Measurements from ENCODE around the gene NLRP12.
"Not testable (repeated sequence)": the region's sequence is repeated elsewhere in the genome, so short reads cannot be mapped to it uniquely, and the experiment has no call there.

NLRP12 gene

GRCh38 chr19:53771144-53771543, 53.0 kb downstream of the NLRP12 start:
- Histone ChIP-seq H3K4me2 (ENCODE audit: low read length) (no peak overlapping the region), H4K20me1 (ENCODE audit: insufficient read depth, low read length) (no peaks in the 10 kb centered on the region), H3K9ac (ENCODE audit: low read length) (no peak overlapping the region), H3K27ac (ENCODE audit: low read length) (no peak overlapping the region), H3K4me3 (ENCODE audit: low read length) (no peak overlapping the region), H3K79me2 (ENCODE audit: low read length) (no peaks in the 10 kb centered on the region), H3K27me3 (ENCODE audit: low read depth, low read length) (no peaks in the 10 kb centered on the region), H2AFZ (ENCODE audit: low read depth, low read length) (no peak overlapping the region), H3K4me1 (ENCODE audit: low read length) (no peaks in the 10 kb centered on the region), H3K9me3 (ENCODE audit: insufficient read depth, low read length) (0 out of 2 replicates have a peak, but pooled peaks cover 4% of the 10 kb centered on the region), H3K36me3 (replicated peaks; ENCODE audit: low read depth, low read length) (no peaks in the 10 kb centered on the region)
- no peak for TF ChIP-seq EZH2phosphoT487 (IDR thresholded peaks at IDR 0.05; ENCODE audit: low read depth)
- TF ChIP-seq, protein P1, sequence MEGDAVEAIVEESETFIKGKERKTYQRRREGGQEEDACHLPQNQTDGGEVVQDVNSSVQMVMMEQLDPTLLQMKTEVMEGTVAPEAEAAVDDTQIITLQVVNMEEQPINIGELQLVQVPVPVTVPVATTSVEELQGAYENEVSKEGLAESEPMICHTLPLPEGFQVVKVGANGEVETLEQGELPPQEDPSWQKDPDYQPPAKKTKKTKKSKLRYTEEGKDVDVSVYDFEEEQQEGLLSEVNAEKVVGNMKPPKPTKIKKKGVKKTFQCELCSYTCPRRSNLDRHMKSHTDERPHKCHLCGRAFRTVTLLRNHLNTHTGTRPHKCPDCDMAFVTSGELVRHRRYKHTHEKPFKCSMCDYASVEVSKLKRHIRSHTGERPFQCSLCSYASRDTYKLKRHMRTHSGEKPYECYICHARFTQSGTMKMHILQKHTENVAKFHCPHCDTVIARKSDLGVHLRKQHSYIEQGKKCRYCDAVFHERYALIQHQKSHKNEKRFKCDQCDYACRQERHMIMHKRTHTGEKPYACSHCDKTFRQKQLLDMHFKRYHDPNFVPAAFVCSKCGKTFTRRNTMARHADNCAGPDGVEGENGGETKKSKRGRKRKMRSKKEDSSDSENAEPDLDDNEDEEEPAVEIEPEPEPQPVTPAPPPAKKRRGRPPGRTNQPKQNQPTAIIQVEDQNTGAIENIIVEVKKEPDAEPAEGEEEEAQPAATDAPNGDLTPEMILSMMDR (IDR thresholded peaks at IDR 0.05; ENCODE audit: low read depth, low read length), result no peak

GRCh38 chr19:53769696-53770309, 54.3 kb downstream of the NLRP12 start:
- not testable (repeated sequence) for H3K9ac ChIP-seq (ENCODE audit: low read length); H3K79me2 ChIP-seq (ENCODE audit: low read length); H3K4me3 ChIP-seq (ENCODE audit: low read length); H3K27me3 ChIP-seq (ENCODE audit: low read depth, low read length); H3K9me3 ChIP-seq (ENCODE audit: insufficient read depth, low read length); H3K36me3 ChIP-seq (replicated peaks; ENCODE audit: low read depth, low read length); H2AFZ ChIP-seq (ENCODE audit: low read depth, low read length); H3K4me2 ChIP-seq (ENCODE audit: low read length); H3K4me1 ChIP-seq (ENCODE audit: low read length); H3K27ac ChIP-seq (ENCODE audit: low read length); H4K20me1 ChIP-seq (ENCODE audit: insufficient read depth, low read length)

DNA sequence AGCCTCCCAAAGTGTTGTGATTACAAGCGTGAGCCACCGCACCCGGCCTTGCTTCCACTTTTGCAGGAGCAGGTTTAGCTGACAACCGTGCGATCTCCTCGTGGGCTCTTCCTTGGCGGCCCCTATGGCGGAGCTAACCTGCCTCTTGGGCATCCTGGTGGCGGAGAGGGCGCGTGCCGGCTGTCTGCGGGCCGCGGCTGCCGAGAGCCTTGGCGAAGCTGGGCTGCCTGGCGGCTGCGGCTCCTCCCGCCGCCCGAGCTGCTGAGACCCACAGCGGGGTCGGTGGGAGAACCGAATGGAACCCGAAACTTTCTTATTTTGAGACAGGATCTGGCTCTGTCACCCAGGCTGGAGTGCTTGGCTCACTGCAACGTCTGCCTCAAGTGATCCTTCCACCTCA, 55.7 kb downstream of the NLRP12 start:
- Histone ChIP-seq H3K4me3 (ENCODE audit: low read length) (no peak overlapping the region), H3K79me2 (ENCODE audit: low read length) (no peaks in the 10 kb centered on the region), H3K4me2 (ENCODE audit: low read length) (no peak overlapping the region), H3K27ac (ENCODE audit: low read length) (no peak overlapping the region), H3K27me3 (ENCODE audit: low read depth, low read length) (no peaks in the 10 kb centered on the region), H3K9me3 (ENCODE audit: insufficient read depth, low read length) (0 out of 2 replicates have a peak, but pooled peaks cover 8% of the 10 kb centered on the region), H2AFZ (ENCODE audit: low read depth, low read length) (no peak overlapping the region), H3K4me1 (ENCODE audit: low read length) (no peaks in the 10 kb centered on the region), H3K36me3 (replicated peaks; ENCODE audit: low read depth, low read length) (no peaks in the 10 kb centered on the region), H3K9ac (ENCODE audit: low read length) (no peak overlapping the region), H4K20me1 (ENCODE audit: insufficient read depth, low read length) (no peaks in the 10 kb centered on the region)
- TF ChIP-seq EZH2phosphoT487 (IDR thresholded peaks at IDR 0.05; ENCODE audit: low read depth), result no peak
- TF ChIP-seq, protein P1 (IDR thresholded peaks at IDR 0.05; ENCODE audit: low read depth, low read length), result no peak

DNA sequence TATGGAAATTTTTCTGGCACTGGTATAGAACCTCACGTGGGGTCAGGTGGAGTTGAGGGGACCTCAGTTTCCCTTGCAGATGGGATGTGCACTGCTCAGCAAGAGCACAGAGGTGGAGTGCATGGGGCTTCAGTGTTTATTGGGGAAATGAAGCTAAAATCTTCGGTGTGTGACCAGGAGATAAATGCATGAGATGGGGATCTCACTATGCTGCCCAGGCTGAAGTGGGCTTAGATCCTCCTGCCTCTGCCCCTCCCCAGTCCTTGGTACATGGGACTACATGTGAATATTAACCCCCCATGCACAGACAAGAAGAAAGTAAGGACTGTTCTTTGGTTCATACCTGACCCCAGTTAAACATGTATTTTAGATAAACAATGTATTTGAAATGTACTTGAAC, 65.1 kb downstream of the NLRP12 start:
- H3K9me3 ChIP-seq (ENCODE audit: insufficient read depth, low read length); H4K20me1 ChIP-seq (ENCODE audit: insufficient read depth, low read length); H3K79me2 ChIP-seq (ENCODE audit: low read length); H3K4me1 ChIP-seq (ENCODE audit: low read length); H3K27me3 ChIP-seq (ENCODE audit: low read depth, low read length); H3K4me3 ChIP-seq (ENCODE audit: low read length); H3K4me2 ChIP-seq (ENCODE audit: low read length); H2AFZ ChIP-seq (ENCODE audit: low read depth, low read length); H3K36me3 ChIP-seq (replicated peaks; ENCODE audit: low read depth, low read length); H3K9ac ChIP-seq (ENCODE audit: low read length); H3K27ac ChIP-seq (ENCODE audit: low read length): not testable (repeated sequence)
